ENCODE measurements around the gene SMOC2. TPM values are rescaled to one million over a fixed set of nuclear protein-coding genes. Genes with fewer than 3 reads are reported as not detected.

Gene SMOC2
- total and polyA plus RNA-seq, 2 of the 4 experiments (the other 2 are of a cell fraction): not detected

DNA sequence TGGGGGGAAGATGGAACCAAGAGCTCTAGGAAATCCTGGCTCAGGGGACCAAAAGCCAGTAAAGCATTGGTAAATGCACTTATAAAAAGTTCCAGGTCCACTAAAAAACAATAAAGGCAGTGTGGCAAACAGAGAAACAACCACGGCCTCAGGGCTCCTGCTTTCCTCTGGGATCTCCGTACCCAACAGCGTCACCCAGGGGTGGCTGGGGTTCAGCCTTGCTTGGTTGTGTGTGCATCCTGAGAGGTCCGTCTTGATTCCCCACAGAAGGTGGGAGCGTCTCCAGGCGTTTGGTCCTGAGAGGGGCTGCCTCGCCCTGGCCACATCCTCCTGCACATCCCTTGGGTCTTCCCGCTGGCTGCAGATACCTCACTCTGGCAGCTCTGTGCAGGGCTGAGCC is 60.6 kb downstream of the SMOC2 start:
- H3K4me1 ChIP-seq (ENCODE audit: control insufficient read depth, insufficient read depth, low read length): no peaks in the 10 kb centered on the region
- no peaks in the 10 kb centered on the region for H3K9me1 ChIP-seq (ENCODE audit: insufficient read depth, low read length)
- peaks cover 44% of the 10 kb centered on the region for H3K9me3 ChIP-seq (ENCODE audit: control insufficient read depth, insufficient read depth, low read length)
- no peak overlapping the region for H3K23ac ChIP-seq (ENCODE audit: low read depth, low read length)
- no peaks in the 10 kb centered on the region for H3K79me1 ChIP-seq (ENCODE audit: low read depth in 1 of 2, low read length in 2 of 2)
- intact Hi-C loops (cut with micrococcal nuclease): no loop called here
- dilution Hi-C loops (cut with HindIII; ENCODE audit: low sequenced_read_pairs, unreplicated experiment): no loop called here
- no peak overlapping the region for H2AK9ac ChIP-seq (replicated peaks; ENCODE audit: low read depth, low read length, poor library complexity)
- H3K14ac ChIP-seq (replicated peaks; ENCODE audit: low read depth, low read length): no peak overlapping the region
- no peak overlapping the region for H4K8ac ChIP-seq (ENCODE audit: low read depth in 2 of 2, low read length in 2 of 2)
- ATAC-seq (ENCODE audit: low read depth) (no peak), DNase-seq (no peak)
- H2BK15ac ChIP-seq (ENCODE audit: low read depth, low read length): no peak overlapping the region
- no peak overlapping the region for H3K56ac ChIP-seq (ENCODE audit: extremely low read depth, insufficient read depth, low read length)
- no peak for TF ChIP-seq NFE2L2 (IDR thresholded peaks at IDR 0.05; ENCODE audit: low read depth, low read length)
- BruUV-seq (replicated peaks): no TSS peak
- POLR2A ChIA-PET (ENCODE audit: unreplicated experiment): interaction anchor here (0.5 kb wide), 1 partner anchor 15 kb away, joined by 5 read pairs; no protein-coding TSS in a partner anchor
- no peaks in the 10 kb centered on the region for H3K36me3 ChIP-seq (ENCODE audit: control insufficient read depth, insufficient read depth, low read length)
- no peak overlapping the region for H3K18ac ChIP-seq (ENCODE audit: low read depth, low read length)
- no peak overlapping the region for H3K9ac ChIP-seq (ENCODE audit: low read depth, low read length)
- H4K5ac ChIP-seq (ENCODE audit: low read depth, low read length): no peak overlapping the region
- no peak overlapping the region for H3K4ac ChIP-seq (ENCODE audit: low read depth, low read length)
- no peak overlapping the region for H3K4me2 ChIP-seq (ENCODE audit: low read depth, low read length)
- no peaks in the 10 kb centered on the region for H3K27me3 ChIP-seq (ENCODE audit: control insufficient read depth, insufficient read depth, low read length)
- no peak overlapping the region for H2AFZ ChIP-seq (replicated peaks; ENCODE audit: low read length, poor library complexity)
- no peak overlapping the region for H2AK5ac ChIP-seq (ENCODE audit: low read depth, low read length)
- H2BK120ac ChIP-seq (ENCODE audit: low read depth, low read length): no peak overlapping the region
- no peak overlapping the region for H3K4me3 ChIP-seq (ENCODE audit: insufficient read depth, low read depth, low read length)
- no peaks in the 10 kb centered on the region for H4K20me1 ChIP-seq (ENCODE audit: insufficient read depth, low read length)
- H2BK5ac ChIP-seq (ENCODE audit: low read depth, low read length, poor library complexity, severe bottlenecking): no peak overlapping the region
- CTCF ChIA-PET: no interaction called here
- no peak overlapping the region for H4K91ac ChIP-seq (ENCODE audit: insufficient read depth, low read depth, low read length)
- in situ Hi-C loops (cut with MboI; ENCODE audit: low sequenced_read_pairs): no loop called here
- no peak overlapping the region for H2BK20ac ChIP-seq (ENCODE audit: low read depth, low read length)
- WGBS, 2 experiments (ENCODE audit: extremely low coverage in 2 of 2, insufficient read length in 1 of 2): 50% methylated on average over 2 of the region's 8 CpGs; no CpG with 5 or more reads in 1 of the 2 experiments
- no peak overlapping the region for H3K27ac ChIP-seq (ENCODE audit: insufficient read depth, low read length)

Measured in IMR-90 (cell line).